SU-DHL-6 (cell line): ENCODE data around the gene POU6F2.

Experiments used
- H2AFZ ChIP-seq: fragments of 200-600 bp; sonication (generic); 2 replicates; pipeline ENCODE4 v1.6.1; 2014; ENCODE audit warnings: low read depth, mild to moderate bottlenecking, moderate library complexity, mixed read lengths, antibody characterized with exemption, low read length; ENCODE audit not compliant: severe bottlenecking
- H3F3A ChIP-seq: fragments of 200-600 bp; shearing (Covaris generic); 2 replicates; pipeline ENCODE4 v1.6.0; 2016; ENCODE audit warnings: antibody characterized with exemption, mild to moderate bottlenecking; ENCODE audit not compliant: insufficient read depth
- H3K27ac ChIP-seq: fragments of 200-600 bp; sonication (generic); 2 replicates; pipeline ENCODE4 v1.5.1; 2016; ENCODE audit warnings: low read depth, mild to moderate bottlenecking, low read length, moderate library complexity, mixed read lengths
- H3K27me3 ChIP-seq: fragments of 200-600 bp; sonication (generic), shearing (Covaris generic); 2 replicates; pipeline ENCODE4 v1.6.0; 2014; ENCODE audit warnings: mild to moderate bottlenecking, low read length
- H3K36me3 ChIP-seq: fragments of 200-600 bp; sonication (generic); 2 replicates; pipeline ENCODE4 v1.6.1; 2014; ENCODE audit warnings: mild to moderate bottlenecking, low read length, mixed read lengths
- H3K4me2 ChIP-seq: fragments of 300-600, 200-600 bp; shearing (Covaris generic), sonication (generic); 2 replicates; pipeline ENCODE4 v1.6.0; 2014; ENCODE audit warnings: low read length, low read depth, mild to moderate bottlenecking; ENCODE audit not compliant: poor library complexity, severe bottlenecking
- H3K4me3 ChIP-seq: fragments of 200-600 bp; sonication (generic); 2 replicates; pipeline ENCODE4 v1.5.1; 2014; ENCODE audit warnings: antibody characterized with exemption, low read length, mild to moderate bottlenecking, mixed read lengths; ENCODE audit not compliant: insufficient read depth, poor library complexity, severe bottlenecking
- H3K79me2 ChIP-seq: fragments of 200-600 bp; sonication (generic); 2 replicates; pipeline ENCODE4 v1.6.1; 2014; ENCODE audit warnings: mild to moderate bottlenecking, low read length, moderate library complexity; ENCODE audit not compliant: insufficient read depth
- H3K9ac ChIP-seq: fragments of 200-600 bp; sonication (generic); 2 replicates; pipeline ENCODE4 v1.7.0; 2014; ENCODE audit warnings: mild to moderate bottlenecking, low read length
- H3K9me2 ChIP-seq: fragments of 200-600 bp; sonication (generic); replicated peaks from 2 replicates; pipeline ENCODE4 v1.6.1; 2014; ENCODE audit warnings: low read length; ENCODE audit not compliant: insufficient read depth
- H3K9me3 ChIP-seq: fragments of 200-600 bp; sonication (generic); 2 replicates; pipeline ENCODE4 v1.6.1; 2014; ENCODE audit warnings: low read length, mixed read lengths; ENCODE audit not compliant: insufficient read depth
- H4K20me1 ChIP-seq: fragments of 200-600 bp; sonication (generic); 2 replicates; pipeline ENCODE4 v1.6.1; 2014; ENCODE audit warnings: low read depth, mild to moderate bottlenecking, antibody characterized with exemption, low read length, moderate library complexity, mixed read lengths
- EZH2phosphoT487 ChIP-seq: fragments of 200-600 bp; sonication (generic), shearing (Covaris generic); conservative IDR thresholded peaks from 2 replicates; pipeline ENCODE4 v1.6.1; 2018; ENCODE audit warnings: mild to moderate bottlenecking, antibody characterized with exemption, low read length, moderate library complexity, mixed read lengths
- TF ChIP-seq, protein P1 (sequence below): fragments of 200-600 bp; sonication (generic); IDR thresholded peaks from one replicate; pipeline ENCODE4 v1.5.1; 2017; ENCODE audit warnings: antibody characterized with exemption, mild to moderate bottlenecking, low read length, moderate library complexity; ENCODE audit not compliant: insufficient read depth, poor library complexity, severe bottlenecking

Gene POU6F2

DNA sequence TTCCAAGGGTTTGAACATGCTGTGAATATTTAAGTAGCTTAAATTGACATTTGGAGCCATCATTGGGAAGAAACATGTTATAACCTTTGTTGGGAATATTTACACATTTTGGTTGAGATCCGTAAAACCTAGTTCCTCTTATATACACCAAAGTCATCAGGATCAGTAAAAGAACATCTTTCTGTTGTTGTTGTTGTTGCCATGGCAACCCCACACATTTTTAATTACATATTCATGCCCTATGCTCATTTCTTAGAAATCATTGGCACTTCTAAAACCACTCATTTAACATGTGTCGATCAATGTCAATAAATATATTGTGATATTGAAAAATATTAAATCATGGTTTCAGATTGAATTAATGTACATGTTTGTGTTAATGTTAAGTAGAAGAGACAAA is 122.6 kb downstream of the POU6F2 start:
- H3K9ac ChIP-seq: no peak overlapping the region
- H3K36me3 ChIP-seq: no peaks in the 10 kb centered on the region
- H3K4me2 ChIP-seq: no peak overlapping the region
- H3K27me3 ChIP-seq: no peaks in the 10 kb centered on the region
- H2AFZ ChIP-seq: no peak overlapping the region
- H3K27ac ChIP-seq: no peak overlapping the region
- H3K4me3 ChIP-seq: no peak overlapping the region
- no peaks in the 10 kb centered on the region for H4K20me1 ChIP-seq
- TF ChIP-seq, protein P1, sequence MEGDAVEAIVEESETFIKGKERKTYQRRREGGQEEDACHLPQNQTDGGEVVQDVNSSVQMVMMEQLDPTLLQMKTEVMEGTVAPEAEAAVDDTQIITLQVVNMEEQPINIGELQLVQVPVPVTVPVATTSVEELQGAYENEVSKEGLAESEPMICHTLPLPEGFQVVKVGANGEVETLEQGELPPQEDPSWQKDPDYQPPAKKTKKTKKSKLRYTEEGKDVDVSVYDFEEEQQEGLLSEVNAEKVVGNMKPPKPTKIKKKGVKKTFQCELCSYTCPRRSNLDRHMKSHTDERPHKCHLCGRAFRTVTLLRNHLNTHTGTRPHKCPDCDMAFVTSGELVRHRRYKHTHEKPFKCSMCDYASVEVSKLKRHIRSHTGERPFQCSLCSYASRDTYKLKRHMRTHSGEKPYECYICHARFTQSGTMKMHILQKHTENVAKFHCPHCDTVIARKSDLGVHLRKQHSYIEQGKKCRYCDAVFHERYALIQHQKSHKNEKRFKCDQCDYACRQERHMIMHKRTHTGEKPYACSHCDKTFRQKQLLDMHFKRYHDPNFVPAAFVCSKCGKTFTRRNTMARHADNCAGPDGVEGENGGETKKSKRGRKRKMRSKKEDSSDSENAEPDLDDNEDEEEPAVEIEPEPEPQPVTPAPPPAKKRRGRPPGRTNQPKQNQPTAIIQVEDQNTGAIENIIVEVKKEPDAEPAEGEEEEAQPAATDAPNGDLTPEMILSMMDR: no peak
- no peak for TF ChIP-seq EZH2phosphoT487
- H3K79me2 ChIP-seq: no peaks in the 10 kb centered on the region
- no peaks in the 10 kb centered on the region for H3F3A ChIP-seq
- no peaks in the 10 kb centered on the region for H3K9me3 ChIP-seq
- H3K9me2 ChIP-seq: no peaks in the 10 kb centered on the region

DNA sequence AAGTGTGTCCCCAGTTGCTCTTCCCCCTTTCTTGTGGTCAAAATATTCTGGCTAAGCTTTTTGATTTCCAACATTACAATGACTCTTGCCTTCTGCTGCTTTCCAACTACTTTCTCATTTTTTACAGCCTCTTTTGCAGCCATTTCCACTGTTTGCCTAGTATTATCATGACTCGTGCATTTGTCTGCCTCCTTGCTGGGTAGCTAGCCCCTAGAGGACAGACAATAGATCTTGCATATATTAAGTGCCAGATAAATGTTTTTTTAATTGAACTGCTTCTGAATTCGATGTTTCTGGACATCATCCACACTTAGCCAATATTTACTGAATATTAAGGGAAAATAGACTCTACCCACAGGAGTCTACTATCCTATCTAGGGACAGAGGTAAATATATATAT is 124.5 kb downstream of the POU6F2 start:
- H3K27me3 ChIP-seq: no peaks in the 10 kb centered on the region
- H3F3A ChIP-seq: no peaks in the 10 kb centered on the region
- H2AFZ ChIP-seq: no peak overlapping the region
- H3K4me2 ChIP-seq: no peak overlapping the region
- H3K79me2 ChIP-seq: no peaks in the 10 kb centered on the region
- H4K20me1 ChIP-seq: no peaks in the 10 kb centered on the region
- no peak overlapping the region for H3K4me3 ChIP-seq
- H3K27ac ChIP-seq: no peak overlapping the region
- no peaks in the 10 kb centered on the region for H3K9me2 ChIP-seq
- H3K9me3 ChIP-seq: no peaks in the 10 kb centered on the region
- TF ChIP-seq, protein P1: no peak
- TF ChIP-seq EZH2phosphoT487: no peak
- H3K36me3 ChIP-seq: no peaks in the 10 kb centered on the region
- H3K9ac ChIP-seq: no peak overlapping the region

DNA sequence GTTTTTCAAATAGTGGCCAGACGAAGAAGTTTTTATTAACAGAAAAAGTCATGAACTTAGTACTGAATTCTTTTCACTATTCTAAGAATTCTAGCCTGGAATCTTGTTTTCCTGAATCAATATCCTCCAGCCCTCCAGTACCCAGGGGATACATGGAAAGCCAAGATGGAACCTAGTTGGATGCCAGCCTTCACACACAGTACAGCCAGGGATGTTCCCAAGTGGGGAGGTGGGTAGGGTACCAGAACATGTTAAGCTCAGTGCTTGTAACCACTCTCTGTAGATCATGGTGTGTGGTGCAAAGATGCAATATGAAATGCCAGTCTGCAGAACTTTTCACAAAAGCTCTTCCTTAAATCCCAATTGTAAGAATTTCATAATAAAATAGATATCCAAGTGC is 128.0 kb downstream of the POU6F2 start:
- TF ChIP-seq, protein P1: no peak
- no peak for TF ChIP-seq EZH2phosphoT487
- Histone ChIP-seq H4K20me1 (no peaks in the 10 kb centered on the region), H3K4me2 (no peak overlapping the region), H3K9me3 (no peaks in the 10 kb centered on the region), H3K9me2 (no peaks in the 10 kb centered on the region), H2AFZ (no peak overlapping the region), H3K9ac (no peak overlapping the region), H3K79me2 (no peaks in the 10 kb centered on the region), H3K27me3 (no peaks in the 10 kb centered on the region), H3F3A (no peaks in the 10 kb centered on the region), H3K4me3 (no peak overlapping the region), H3K36me3 (no peaks in the 10 kb centered on the region), H3K27ac (no peak overlapping the region)

DNA sequence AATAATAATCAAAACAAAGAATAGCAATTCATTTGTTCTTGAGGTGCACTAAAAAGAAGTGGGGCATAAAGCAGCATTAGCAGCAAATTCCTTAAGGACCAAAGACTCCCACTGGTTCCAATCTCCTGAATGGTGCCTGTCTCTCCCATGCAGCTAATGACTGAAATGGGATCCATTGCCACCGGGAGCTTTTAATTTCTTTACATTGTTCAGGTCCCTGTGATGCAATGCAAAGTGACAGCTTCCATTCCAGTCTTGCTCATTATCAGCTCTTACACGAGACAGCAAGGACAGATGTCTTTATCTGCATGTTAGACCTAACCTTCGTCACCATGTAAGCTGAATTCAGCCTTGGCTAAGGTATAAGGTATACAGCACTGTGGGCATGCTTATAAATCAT is 148.1 kb downstream of the POU6F2 start:
- no peaks in the 10 kb centered on the region for H3K9me3 ChIP-seq
- no peak overlapping the region for H3K4me2 ChIP-seq
- H3K79me2 ChIP-seq: no peaks in the 10 kb centered on the region
- no peak for TF ChIP-seq EZH2phosphoT487
- TF ChIP-seq, protein P1: no peak
- no peaks in the 10 kb centered on the region for H4K20me1 ChIP-seq
- H3F3A ChIP-seq: no peaks in the 10 kb centered on the region
- peaks cover 2% of the 10 kb centered on the region for H3K27me3 ChIP-seq
- no peak overlapping the region for H3K9ac ChIP-seq
- no peak overlapping the region for H3K27ac ChIP-seq
- no peaks in the 10 kb centered on the region for H3K36me3 ChIP-seq
- H3K4me3 ChIP-seq: no peak overlapping the region
- no peaks in the 10 kb centered on the region for H3K9me2 ChIP-seq
- no peak overlapping the region for H2AFZ ChIP-seq
